ENCODE measurements around the gene CLIC3.

GRCh38 chr9:136961279-136962065, 34.9 kb downstream of the CLIC3 start:
- no peak for TF ChIP-seq EZH2 (IDR thresholded peaks at IDR 0.05; ENCODE audit: borderline replicate concordance, low read depth, low read length, severe bottlenecking)
- no peak for TF ChIP-seq CTCF (IDR thresholded peaks at IDR 0.05; ENCODE audit: borderline replicate concordance, extremely low read depth, low read length, poor library complexity, severe bottlenecking)

Measured in DND-41 (cell line).